HepG2 (cell line): ENCODE measurements around the gene PARN. TPM values are rescaled to one million over a fixed set of nuclear protein-coding genes. Genes with fewer than 3 reads are reported as not detected.

ENCODE experiments used
- ATAC-seq: fragments of 200-7000 bp; cut with Tn5 transposase; 3 replicates; pipeline ENCODE4 v1.9.1; 2020; ENCODE audit warnings: mild to moderate bottlenecking, moderate library complexity
- BruUV-seq: library from RNA; stranded (reverse); fragments of 400-500 nt; replicated peaks from 2 replicates; lab custom pipeline; 2021; lab: Mats Ljungman, UMichigan
- CTCF ChIA-PET: fragments of 300-600 bp; formaldehyde crosslinking; extraction: SDS; loops from one replicate; lab custom pipeline; 2021; ENCODE audit warnings: low total read pairs, inconsistent platforms, low intra/inter-chr PET ratio; lab: Yijun Ruan, JAX
- POLR2A ChIA-PET: fragments of 350-600 bp; sonication (Branson Sonifier 250); formaldehyde crosslinking; loops from one replicate; lab custom pipeline; 2020; ENCODE audit warnings: antibody characterized with exemption, inconsistent platforms; lab: Yijun Ruan, JAX
- DNase-seq: peaks from one replicate; pipeline ENCODE4 v3.0.0-alpha.2; 2015; ENCODE audit warnings: low spot score
- FAIRE-seq: peaks from 3 replicates; lab custom pipeline; 2011; peaks lifted over from hg19 to GRCh38; lab: Jason Lieb, UNC
- H2AFZ ChIP-seq: one replicate; pipeline ENCODE4 v1.6.1; 2011; ENCODE audit warnings: low read length, inconsistent platforms
- H3K27ac ChIP-seq: fragments of 300-600 bp; 3 replicates; pipeline ENCODE4 v1.8.0; 2011; ENCODE audit warnings: mixed run types, mild to moderate bottlenecking, mixed read lengths, low read length, inconsistent platforms; ENCODE audit not compliant: insufficient read depth; ENCODE audit errors: extremely low read length
- H3K27me3 ChIP-seq, 2 experiments: fragments of 200-600 bp in 1 of 2; 2 replicates in 1 of 2; 3 replicates in 1 of 2; pipeline versions ENCODE4 v1.6.0 to v1.8.0; 2011; ENCODE audit warnings: low read length in 2 of 2, mild to moderate bottlenecking in 2 of 2, moderate library complexity in 2 of 2, inconsistent platforms in 1 of 2; ENCODE audit not compliant: insufficient read depth in 2 of 2, control insufficient read depth in 1 of 2
- H3K36me3 ChIP-seq, 2 experiments: fragments of 200-600 bp in 1 of 2; replicated peaks in 1 of 2; 2 replicates in 1 of 2; 3 replicates in 1 of 2; pipeline versions ENCODE4 v1.5.1 to v1.8.0; 2011; ENCODE audit warnings: low read length in 2 of 2, inconsistent platforms in 1 of 2; ENCODE audit not compliant: insufficient read depth in 2 of 2, control insufficient read depth in 1 of 2
- H3K4me1 ChIP-seq: 2 replicates; pipeline ENCODE4 v1.5.1; 2012; ENCODE audit warnings: low read length, inconsistent platforms; ENCODE audit not compliant: insufficient read depth
- H3K4me2 ChIP-seq: 2 replicates; pipeline ENCODE4 v1.6.0; 2011; ENCODE audit warnings: low read depth, low read length, inconsistent platforms
- H3K4me3 ChIP-seq, 3 experiments: fragments of 200-600 bp in 1 of 3; sonication (generic), shearing (Covaris generic) in 1 of 3; replicated peaks in 1 of 3; 2 replicates each; pipeline ENCODE4 v1.5.1; 2011 to 2016; ENCODE audit warnings: low read length in 3 of 3, inconsistent platforms in 2 of 3, low read depth in 2 of 3, mild to moderate bottlenecking in 2 of 3, control low read depth in 1 of 3, mixed read lengths in 1 of 3; ENCODE audit not compliant: insufficient read depth in 1 of 3
- H3K79me2 ChIP-seq: one replicate; pipeline ENCODE4 v1.6.1; 2011; ENCODE audit warnings: low read length, inconsistent platforms; ENCODE audit not compliant: insufficient read depth
- H3K9ac ChIP-seq: 2 replicates; pipeline ENCODE4 v1.6.0; 2011; ENCODE audit warnings: mild to moderate bottlenecking, low read depth, low read length, inconsistent platforms; ENCODE audit not compliant: insufficient read depth
- H3K9me3 ChIP-seq: 2 replicates; pipeline ENCODE4 v1.5.1; 2012; ENCODE audit warnings: mild to moderate bottlenecking, low read length
- H4K20me1 ChIP-seq: 2 replicates; pipeline ENCODE4 v1.6.0; 2011; ENCODE audit warnings: inconsistent platforms, mild to moderate bottlenecking, low read length, moderate library complexity; ENCODE audit not compliant: insufficient read depth
- DPF2 ChIP-seq: sonication (generic); formaldehyde crosslinking; IDR thresholded peaks from 2 replicates; pipeline ENCODE4 v1.4.0; 2020; ENCODE audit warnings: mild to moderate bottlenecking, low read depth, missing genetic modification reagents, borderline replicate concordance
- KLF9 ChIP-seq: IDR thresholded peaks from 2 replicates; pipeline ENCODE4 v1.6.1; 2016; ENCODE audit warnings: low read depth
- MAZ ChIP-seq, 2 experiments: sonication (generic) in 1 of 2; formaldehyde crosslinking in 1 of 2; IDR thresholded peaks; 2 replicates each; pipeline versions ENCODE4 v1.5.0 to v1.6.1; 2012 to 2020; ENCODE audit warnings: low read depth in 2 of 2, mild to moderate bottlenecking in 2 of 2, borderline replicate concordance in 1 of 2, improper control_type of control experiment in 1 of 2, low read length in 1 of 2, missing genetic modification reagents in 1 of 2, moderate library complexity in 1 of 2
- NAIF1 ChIP-seq: sonication (generic); formaldehyde crosslinking; IDR thresholded peaks from 2 replicates; pipeline ENCODE4 v1.5.0; 2020; ENCODE audit warnings: mild to moderate bottlenecking, missing genetic modification reagents, borderline replicate concordance
- RFXAP ChIP-seq: sonication (generic); formaldehyde crosslinking; IDR thresholded peaks from 2 replicates; pipeline ENCODE4 v1.4.0; 2020; ENCODE audit warnings: missing genetic modification reagents, borderline replicate concordance
- TIGD3 ChIP-seq: sonication (generic); formaldehyde crosslinking; IDR thresholded peaks from 2 replicates; pipeline ENCODE4 v1.5.1; 2020; ENCODE audit warnings: mild to moderate bottlenecking, missing genetic modification reagents, borderline replicate concordance
- ZBTB7B ChIP-seq: sonication (generic); formaldehyde crosslinking; IDR thresholded peaks from 2 replicates; pipeline ENCODE4 v1.4.0; 2020; ENCODE audit warnings: missing genetic modification reagents
- ZNF574 ChIP-seq: sonication (generic); formaldehyde crosslinking; IDR thresholded peaks from 2 replicates; pipeline ENCODE4 v1.4.0; 2020; ENCODE audit warnings: missing genetic modification reagents
- ZNF883 ChIP-seq: sonication (generic); formaldehyde crosslinking; IDR thresholded peaks from 2 replicates; pipeline ENCODE4 v1.5.1; 2020; ENCODE audit warnings: mild to moderate bottlenecking, missing genetic modification reagents; ENCODE audit errors: not compliant biosample characterization
- WGBS: methylation state at CpG from one replicate; pipeline ENCODE4 v1.1.6; 2017; ENCODE audit warnings: low lambda C conversion rate; 5-methylcytosine and 5-hydroxymethylcytosine counted together
- in situ Hi-C: cut with HindIII; loops from 2 replicates; pipeline ENCODE4 v1.10.0; 2017; ENCODE audit warnings: low pct_unique_long_range_greater_than_20kb; ENCODE audit not compliant: extremely low pct_ligation_motif_present
- intact Hi-C: fragments of 100-400 bp; cut with micrococcal nuclease; formaldehyde crosslinking; loops from one replicate; pipeline ENCODE4 v1.10.0; 2022; ENCODE audit not compliant: unreplicated experiment
- polyA plus RNA-seq, 8 experiments: library from polyadenylated mRNA; depleted of rRNA in 3 of 8; stranded (reverse) in 7 of 8; unstranded in 1 of 8; fragments of >200 nt; fragmentation: Illumina TruSeq in 4 of 8; extraction: Trizol in 4 of 8; gene quantifications; 2 replicates each; pipeline versions ENCODE4 v1.2.1 to v1.2.3, GENCODE V29; 2011 to 2016; ENCODE audit warnings: low read depth in 4 of 8, missing spikeins in 1 of 8, mixed read lengths in 1 of 8; ENCODE audit not compliant: insufficient read depth in 1 of 8
- total RNA-seq, 5 experiments: library from RNA; depleted of rRNA; stranded (reverse); fragments of >200 nt; fragmentation: Illumina TruSeq; extraction: Trizol; gene quantifications; 2 replicates each; pipeline ENCODE4 v1.2.3, GENCODE V29; 2016; ENCODE audit warnings: low read depth in 1 of 5
- TF ChIP-seq, protein P1 (sequence below): sonication (generic); formaldehyde crosslinking; IDR thresholded peaks from 2 replicates; pipeline ENCODE4 v1.4.0; 2020; ENCODE audit warnings: mild to moderate bottlenecking, missing genetic modification reagents
- TF ChIP-seq, protein P2 (sequence below): sonication (generic); formaldehyde crosslinking; IDR thresholded peaks from 2 replicates; pipeline ENCODE4 v1.5.0; 2020; ENCODE audit warnings: missing genetic modification reagents
- TF ChIP-seq, protein P3 (sequence below): sonication (generic); formaldehyde crosslinking; IDR thresholded peaks from 2 replicates; pipeline ENCODE4 v1.5.1; 2020; ENCODE audit warnings: missing genetic modification reagents, mild to moderate bottlenecking, borderline replicate concordance

Gene PARN
- total and polyA plus RNA-seq, 2 of the 13 experiments (the other 11 are each of a cell fraction or from before 2014, with no cell fraction given), result 13.3 to 47.6 TPM

DNA sequence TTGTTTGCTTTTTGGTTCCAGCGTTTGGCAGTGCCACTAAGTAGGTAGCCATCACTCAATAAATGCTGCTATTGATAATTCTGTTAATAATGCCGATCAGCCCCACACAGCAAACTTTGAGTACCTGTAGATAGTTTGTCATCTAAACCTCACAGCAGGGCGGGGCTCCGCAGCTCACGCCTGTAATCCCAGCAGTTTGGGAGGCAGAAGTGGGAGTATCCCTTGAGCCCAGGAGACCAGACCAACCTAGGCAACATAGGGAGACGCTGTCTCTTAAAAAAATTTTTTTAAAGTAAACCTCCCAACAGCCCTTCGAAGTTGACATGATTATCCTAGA lies 4.3 kb upstream of the PARN start (continued):
- TF ChIP-seq, protein P1, sequence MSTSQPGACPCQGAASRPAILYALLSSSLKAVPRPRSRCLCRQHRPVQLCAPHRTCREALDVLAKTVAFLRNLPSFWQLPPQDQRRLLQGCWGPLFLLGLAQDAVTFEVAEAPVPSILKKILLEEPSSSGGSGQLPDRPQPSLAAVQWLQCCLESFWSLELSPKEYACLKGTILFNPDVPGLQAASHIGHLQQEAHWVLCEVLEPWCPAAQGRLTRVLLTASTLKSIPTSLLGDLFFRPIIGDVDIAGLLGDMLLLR (CRISPR knock-in tag), result peak; percentile 7; the same call in 1 of the 2 replicates
- TF ChIP-seq DPF2 (CRISPR knock-in tag) (0 out of 2 replicates have a peak, but pooled peaks have one; percentile 3), ZBTB7B (CRISPR knock-in tag) (no peak), RFXAP (CRISPR knock-in tag) (no peak), KLF9 (CRISPR knock-in tag) (peak; percentile 5; the same call in 1 of the 2 replicates)

DNA sequence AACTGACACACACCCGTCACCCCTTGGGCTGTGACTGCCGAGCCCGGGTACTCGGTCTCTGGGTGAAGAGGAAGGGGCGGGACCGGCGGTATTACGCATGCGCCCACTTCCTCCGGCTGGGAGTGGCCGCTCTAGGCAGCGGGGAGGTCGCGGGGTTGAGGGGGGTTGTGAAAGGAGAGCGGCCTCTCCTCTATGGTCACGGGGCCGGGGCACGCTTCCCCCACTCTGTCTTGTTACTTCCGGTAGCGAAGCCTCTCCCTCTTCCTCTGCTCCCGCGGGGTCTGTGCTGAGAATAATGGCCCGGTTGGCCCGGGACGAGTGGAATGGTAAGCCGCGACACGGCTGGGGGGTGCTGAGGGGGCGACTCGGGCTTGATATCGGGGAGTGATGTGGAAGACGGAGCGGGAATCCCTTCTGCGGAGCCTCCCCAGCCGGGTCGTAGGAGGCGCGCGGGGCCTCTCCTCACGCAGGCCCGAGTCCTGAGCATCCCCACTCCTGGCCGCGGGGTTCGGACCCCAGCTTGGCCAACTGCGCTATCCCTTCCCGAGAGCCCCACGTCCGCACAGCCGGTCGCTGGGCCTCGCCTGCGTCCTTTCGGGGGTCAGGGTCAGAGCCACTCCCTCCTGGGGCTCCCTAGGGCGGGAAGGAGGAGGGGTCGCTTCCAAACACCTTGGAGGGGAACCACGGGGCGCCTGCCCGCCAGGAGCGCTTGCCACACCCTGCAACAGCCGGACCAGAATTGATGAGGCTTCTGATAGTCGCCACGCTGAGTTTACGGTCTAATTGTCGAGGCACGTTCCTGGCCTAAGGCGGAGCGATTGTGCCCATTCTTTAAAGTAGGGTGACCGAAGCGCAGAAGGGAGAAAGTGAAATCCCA lies 2.9 kb upstream of the PARN start, which contains the start of gene BFAR:
Gene BFAR (plus strand): TSS at position 259 of the 877 bp plus-strand sequence. CDS start 11,396 bp downstream, outside the sequence.
- WGBS, result 2% methylated on average over 62 of the region's 69 CpGs
- Histone ChIP-seq H3K9me3 (no peaks in the 10 kb centered on the region), H3K27ac (peak within 1 kb of the TSS; percentile 80), H3K27me3 (no peaks in the 10 kb centered on the region; a peak in 1 of 5 replicates), H3K4me2 (peak within 1 kb of the TSS; percentile 99), H3K36me3 (peaks cover 0 to 13% of the 10 kb centered on the region in 2 experiments; a peak in 4 of 5 replicates), H3K9ac (peak within 1 kb of the TSS; percentile 93), H2AFZ (no peak within 1 kb of the TSS), H3K4me3 (peak within 1 kb of the TSS; percentile 89 to 95 (median 91)), H3K79me2 (peaks cover 65% of the 10 kb centered on the region), H3K4me1 (peaks cover 72% of the 10 kb centered on the region), H4K20me1 (peaks cover 30% of the 10 kb centered on the region)
- DNase-seq (peak; percentile 99), ATAC-seq (peak; percentile 87), FAIRE-seq (peak; percentile 82)
- in situ Hi-C loops (no loop called here), intact Hi-C loops (loop anchor here (5.0 kb wide), 1 partner anchor 231 kb away; no protein-coding TSS in a partner anchor)
- TSS peak; percentile 68 for BruUV-seq
- ChIA-PET CTCF (no interaction called here), POLR2A (interaction anchor here (0.6 to 1.7 kb wide), 8 partner anchors 10 to 347 kb away, joined by 3 to 8 read pairs (median 3); no protein-coding TSS in a partner anchor)
- TF ChIP-seq, protein P2, sequence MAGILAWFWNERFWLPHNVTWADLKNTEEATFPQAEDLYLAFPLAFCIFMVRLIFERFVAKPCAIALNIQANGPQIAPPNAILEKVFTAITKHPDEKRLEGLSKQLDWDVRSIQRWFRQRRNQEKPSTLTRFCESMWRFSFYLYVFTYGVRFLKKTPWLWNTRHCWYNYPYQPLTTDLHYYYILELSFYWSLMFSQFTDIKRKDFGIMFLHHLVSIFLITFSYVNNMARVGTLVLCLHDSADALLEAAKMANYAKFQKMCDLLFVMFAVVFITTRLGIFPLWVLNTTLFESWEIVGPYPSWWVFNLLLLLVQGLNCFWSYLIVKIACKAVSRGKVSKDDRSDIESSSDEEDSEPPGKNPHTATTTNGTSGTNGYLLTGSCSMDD (CRISPR knock-in tag), result no peak
- TF ChIP-seq MAZ (IDR thresholded peaks at IDR 0.05; ENCODE audit: borderline replicate concordance, low read depth, low read length) (peak; percentile 91), MAZ (CRISPR knock-in tag; IDR thresholded peaks at IDR 0.05; ENCODE audit: low read depth) (peak; percentile 78), ZNF574 (peak; percentile 99), TIGD3 (CRISPR knock-in tag) (no peak), ZNF883 (CRISPR knock-in tag) (peak; percentile 84), NAIF1 (no peak)
- TF ChIP-seq, protein P3, sequence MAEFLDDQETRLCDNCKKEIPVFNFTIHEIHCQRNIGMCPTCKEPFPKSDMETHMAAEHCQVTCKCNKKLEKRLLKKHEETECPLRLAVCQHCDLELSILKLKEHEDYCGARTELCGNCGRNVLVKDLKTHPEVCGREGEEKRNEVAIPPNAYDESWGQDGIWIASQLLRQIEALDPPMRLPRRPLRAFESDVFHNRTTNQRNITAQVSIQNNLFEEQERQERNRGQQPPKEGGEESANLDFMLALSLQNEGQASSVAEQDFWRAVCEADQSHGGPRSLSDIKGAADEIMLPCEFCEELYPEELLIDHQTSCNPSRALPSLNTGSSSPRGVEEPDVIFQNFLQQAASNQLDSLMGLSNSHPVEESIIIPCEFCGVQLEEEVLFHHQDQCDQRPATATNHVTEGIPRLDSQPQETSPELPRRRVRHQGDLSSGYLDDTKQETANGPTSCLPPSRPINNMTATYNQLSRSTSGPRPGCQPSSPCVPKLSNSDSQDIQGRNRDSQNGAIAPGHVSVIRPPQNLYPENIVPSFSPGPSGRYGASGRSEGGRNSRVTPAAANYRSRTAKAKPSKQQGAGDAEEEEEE, result peak; percentile 94
